DMS53 treated with DMSO at 0.1 percent for 48 hours (cell line): ENCODE measurements around the gene KCNC4.

ENCODE experiments used
- DNase-seq: peaks from one replicate; lab custom pipeline; 2025; ENCODE audit not compliant: unreplicated experiment; lab: John Stamatoyannopoulos, UW

The KCNC4 gene

GRCh38 chr1:110229348-110230001, 19.4 kb downstream of the KCNC4 start:
- no peak for DNase-seq

GRCh38 chr1:110230381-110231199, 20.5 kb downstream of the KCNC4 start:
- DNase-seq: no peak

GRCh38 chr1:110233861-110234260, 23.7 kb downstream of the KCNC4 start:
- no peak for DNase-seq

- no peak for DNase-seq
These were observed 24.6 kb downstream of the KCNC4 start for GRCh38 chr1:110234691-110235090.

- DNase-seq: no peak
These were observed 25.2 kb downstream of the KCNC4 start for GRCh38 chr1:110235181-110235833.

GRCh38 chr1:110235834-110236682, 25.9 kb downstream of the KCNC4 start:
- no peak for DNase-seq

GRCh38 chr1:110237386-110238152, 27.5 kb downstream of the KCNC4 start:
- no peak for DNase-seq

GRCh38 chr1:110239441-110240430, 29.6 kb downstream of the KCNC4 start:
- DNase-seq: no peak

GRCh38 chr1:110240476-110241210, 30.5 kb downstream of the KCNC4 start:
- peak; percentile 66 for DNase-seq

- no peak for DNase-seq
These were observed 31.4 kb downstream of the KCNC4 start for GRCh38 chr1:110241516-110241915.

GRCh38 chr1:110242062-110242461, 31.9 kb downstream of the KCNC4 start:
- no peak for DNase-seq

GRCh38 chr1:110242731-110243130, 32.6 kb downstream of the KCNC4 start:
- no peak for DNase-seq

GRCh38 chr1:110243146-110243545, 33.0 kb downstream of the KCNC4 start:
- no peak for DNase-seq

GRCh38 chr1:110243574-110243973, 33.5 kb downstream of the KCNC4 start:
- DNase-seq: no peak

GRCh38 chr1:110245876-110246620, 35.9 kb downstream of the KCNC4 start:
- DNase-seq: no peak

GRCh38 chr1:110248746-110249145, 38.6 kb downstream of the KCNC4 start:
- no peak for DNase-seq

GRCh38 chr1:110249256-110249655, 39.1 kb downstream of the KCNC4 start:
- DNase-seq: no peak

GRCh38 chr1:110250008-110250407, 39.9 kb downstream of the KCNC4 start:
- no peak for DNase-seq
